ENCODE results near the gene CNN2. TPM values are rescaled to one million over a fixed set of nuclear protein-coding genes. Genes with fewer than 3 reads are reported as not detected.

The CNN2 gene
- total and polyA plus RNA-seq, 2 of the 8 experiments (the other 6 are each of a cell fraction or from before 2014, with no cell fraction given), result 189 to 551 TPM

DNA sequence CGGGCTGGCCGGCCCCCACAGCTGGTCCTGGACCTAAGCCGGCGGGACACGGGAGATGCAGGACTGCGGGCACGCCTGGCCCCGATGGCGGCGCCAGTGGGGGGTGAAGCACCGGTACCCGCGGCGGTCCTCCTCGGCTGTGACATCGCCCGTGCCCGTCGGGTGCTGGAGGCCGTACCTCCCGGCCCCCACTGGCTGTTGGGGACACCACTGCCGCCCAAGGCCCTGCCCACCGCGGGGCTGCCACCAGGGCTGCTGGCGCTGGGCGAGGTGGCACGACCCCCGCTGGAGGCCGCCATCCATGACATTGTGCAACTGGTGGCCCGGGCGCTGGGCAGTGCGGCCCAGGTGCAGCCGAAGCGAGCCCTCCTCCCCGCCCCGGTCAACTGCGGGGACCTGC is 23.1 kb upstream of the CNN2 start:
- H3K56ac ChIP-seq (replicated peaks; ENCODE audit: insufficient read length, low read depth, low read length), result no peak overlapping the region
- H2BK20ac ChIP-seq (ENCODE audit: low read length), result no peak overlapping the region
- H4K91ac ChIP-seq (replicated peaks; ENCODE audit: insufficient read length, low read length), result no peak overlapping the region
- H4K5ac ChIP-seq (ENCODE audit: insufficient read length, low read depth, low read length), result no peak overlapping the region
- H3K27me3 ChIP-seq (replicated peaks in 1 of 4; ENCODE audit: control insufficient read depth in 3 of 4, extremely low read depth in 1 of 4, insufficient read depth in 3 of 4, low read length in 3 of 4), result peaks cover 6 to 30% (median 17%) of the 10 kb centered on the region in 4 experiments
- no peaks in the 10 kb centered on the region for H3K9me3 ChIP-seq (ENCODE audit: insufficient read depth in 2 of 2, low read depth in 1 of 2, low read length in 1 of 2)
- no peak overlapping the region for H2AFZ ChIP-seq (ENCODE audit: low read length)
- H4K8ac ChIP-seq (ENCODE audit: extremely low read depth, insufficient read depth, low read length), result no peak overlapping the region
- no peak overlapping the region for H3K27ac ChIP-seq (ENCODE audit: low read depth, low read length)
- no peak overlapping the region for H2BK15ac ChIP-seq (ENCODE audit: low read length)
- H3K4ac ChIP-seq (replicated peaks; ENCODE audit: insufficient read length, low read depth, low read length), result no peak overlapping the region
- H3K79me2 ChIP-seq (ENCODE audit: control insufficient read depth in 1 of 2, insufficient read depth in 2 of 2, low read length in 2 of 2), result no peaks in the 10 kb centered on the region
- H3K23me2 ChIP-seq (ENCODE audit: low read depth, low read length), result peaks cover 2% of the 10 kb centered on the region; the same call in 1 of the 2 replicates
- H3K18ac ChIP-seq (ENCODE audit: extremely low read depth, low read length), result no peak overlapping the region
- no peak for DNase-seq (ENCODE audit: low read depth in 1 of 2, low spot score in 2 of 2)
- H2BK12ac ChIP-seq (ENCODE audit: low read depth, low read length), result no peak overlapping the region
- H3K4me1 ChIP-seq (replicated peaks in 1 of 4; ENCODE audit: control insufficient read depth in 3 of 4, insufficient read depth in 4 of 4, low read length in 3 of 4), result peaks cover 0 to 4% (median 1%) of the 10 kb centered on the region in 4 experiments; a peak in 3 of 7 replicates
- no peak overlapping the region for H2BK120ac ChIP-seq (replicated peaks; ENCODE audit: low read depth, low read length)
- H3K23ac ChIP-seq (ENCODE audit: insufficient read length), result no peak overlapping the region
- H2AK5ac ChIP-seq (ENCODE audit: low read depth, low read length), result no peak overlapping the region
- ChIA-PET CTCF (ENCODE audit: partially characterized antibody) (interaction anchor here (0.9 to 1.5 kb wide), 5 partner anchors 15 to 215 kb away, joined by 3 to 7 read pairs (median 4); no protein-coding TSS in a partner anchor), POLR2A (ENCODE audit: partially characterized antibody) (interaction anchor here (1.1 to 7.7 kb wide), 4 partner anchors 8 to 229 kb away, joined by 3 to 81 read pairs (median 4); partner anchors contain the start of gene WDR18)
- no peak overlapping the region for H3K4me3 ChIP-seq (ENCODE audit: extremely low read depth in 1 of 4, insufficient read depth in 2 of 4, low read depth in 3 of 4, low read length in 4 of 4)
- no peak overlapping the region for H3K9ac ChIP-seq (replicated peaks in 1 of 4; ENCODE audit: extremely low read depth in 1 of 4, low read depth in 3 of 4, low read length in 3 of 4)
- H4K20me1 ChIP-seq (replicated peaks in 1 of 2; ENCODE audit: control insufficient read depth in 1 of 2, insufficient read depth in 2 of 2, low read length in 2 of 2), result peaks cover 0 to 4% of the 10 kb centered on the region in 2 experiments
- no peaks in the 10 kb centered on the region for H3K36me3 ChIP-seq (ENCODE audit: control insufficient read depth in 2 of 4, insufficient read depth in 4 of 4, low read length in 3 of 4)
- H2BK5ac ChIP-seq (ENCODE audit: low read depth, low read length), result no peak overlapping the region
- 97% methylated on average over 11 of the region's 37 CpGs; no CpG with 5 or more reads in 1 of the 2 experiments for WGBS, 2 experiments (ENCODE audit: extremely low coverage in 1 of 2, insufficient coverage in 1 of 2, insufficient read length in 1 of 2, insufficient replicate concordance in 2 of 2, low coverage in 1 of 2, low lambda C conversion rate in 2 of 2, missing lambda C conversion rate in 1 of 2)
- FAIRE-seq, result no peak
- H3K4me2 ChIP-seq (ENCODE audit: insufficient read depth in 1 of 2, low read depth in 2 of 2, low read length in 2 of 2), result no peak overlapping the region
- H3K79me1 ChIP-seq (ENCODE audit: low read depth, low read length), result no peaks in the 10 kb centered on the region
- H3K14ac ChIP-seq (ENCODE audit: insufficient read length), result no peak overlapping the region
- TF ChIP-seq POLR2A (IDR thresholded peaks at IDR 0.05; ENCODE audit: control extremely low read depth in 1 of 2, low read depth in 2 of 2, low read length in 2 of 2) (no peak), BRCA1 (IDR thresholded peaks at IDR 0.05; ENCODE audit: low read depth, low read length) (no peak), CTBP2 (IDR thresholded peaks at IDR 0.05; ENCODE audit: borderline replicate concordance, insufficient read depth, insufficient read length, low read length) (no peak), SAP30 (IDR thresholded peaks at IDR 0.05; ENCODE audit: insufficient read depth, insufficient replicate concordance, low read length) (no peak), TCF12 (IDR thresholded peaks at IDR 0.05; ENCODE audit: low read depth, low read length) (no peak), RAD21 (IDR thresholded peaks at IDR 0.05 in 1 of 2, conservative IDR thresholded peaks at IDR 0.05 in 1 of 2; ENCODE audit: low read depth in 2 of 2, low read length in 2 of 2) (no peak), RNF2 (IDR thresholded peaks at IDR 0.05; ENCODE audit: borderline replicate concordance, low read depth, low read length, missing control alignments, poor library complexity, severe bottlenecking) (no peak), FOSL1 (IDR thresholded peaks at IDR 0.05; ENCODE audit: insufficient read depth, low read depth, low read length) (no peak), KDM5A (IDR thresholded peaks at IDR 0.05; ENCODE audit: low read length) (no peak), SUZ12 (IDR thresholded peaks at IDR 0.05; ENCODE audit: low read length) (no peak), ZNF274 (IDR thresholded peaks at IDR 0.05; ENCODE audit: borderline replicate concordance, extremely low read depth, low read length) (no peak), CBX8 (IDR thresholded peaks at IDR 0.05; ENCODE audit: borderline replicate concordance, low read depth, low read length) (no peak), POLR2AphosphoS5 (IDR thresholded peaks at IDR 0.05; ENCODE audit: low read depth, low read length) (no peak)

Measured in H1 (cell line).